GM19023 (cell line): Measurements from ENCODE around the gene OASL.

Source experiments
- ATAC-seq: cut with Tn5 transposase; IDR thresholded peaks from one replicate; pipeline ENCODE4 v1.9.1; 2021; ENCODE audit warnings: mild to moderate bottlenecking, moderate library complexity; ENCODE audit not compliant: unreplicated experiment

Gene OASL

DNA sequence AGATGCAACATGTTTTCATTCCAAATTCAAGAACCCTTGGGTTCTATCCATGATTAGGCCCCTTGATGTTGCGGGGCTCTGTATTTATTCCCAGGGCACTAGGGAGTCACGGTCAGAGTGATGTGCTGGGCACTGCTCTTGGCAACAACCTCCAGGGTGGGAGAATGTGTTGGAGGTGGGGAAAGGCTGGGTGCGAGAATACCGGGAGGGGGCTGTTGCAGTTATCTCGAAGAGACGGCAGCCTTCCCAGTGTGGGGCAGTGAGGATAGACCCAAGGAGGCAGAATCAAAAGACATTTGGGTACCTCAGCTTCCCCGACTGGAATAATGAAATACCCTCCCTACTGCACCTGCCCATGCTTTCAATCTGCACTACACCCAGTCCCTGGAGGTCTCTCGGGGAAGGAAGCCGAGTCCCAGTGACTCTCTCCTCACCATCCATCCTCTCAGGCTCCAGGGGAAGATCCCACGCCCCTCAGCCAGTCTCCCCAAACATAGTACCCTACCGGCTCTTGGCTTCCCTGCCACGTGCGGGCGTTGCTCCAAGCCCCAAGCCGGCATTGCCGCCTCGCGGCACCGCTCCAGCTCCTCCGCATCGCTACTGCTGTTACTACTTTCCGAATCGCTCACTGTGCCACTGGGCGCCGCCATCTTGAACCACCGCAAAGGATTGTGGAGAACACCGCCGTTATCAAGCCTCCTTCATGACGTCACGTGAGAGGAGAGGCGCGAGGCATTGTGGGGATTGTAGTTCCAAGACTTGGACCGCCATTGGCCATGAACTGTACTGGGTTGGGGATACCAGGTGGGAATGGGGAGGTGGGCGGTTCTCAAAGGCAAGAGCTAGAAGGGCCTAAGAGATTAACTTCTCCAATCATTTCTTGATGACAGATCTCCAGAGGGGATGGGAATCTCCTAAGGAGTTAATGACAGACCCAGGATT, 22.9 kb downstream of the OASL start, which contains the start of gene C12orf43:
TSS of gene C12orf43 (minus strand) at position 663 of the 942 bp plus-strand sequence. CDS start at position 650, 13 bp downstream.
- peak; percentile 98 for ATAC-seq

DNA sequence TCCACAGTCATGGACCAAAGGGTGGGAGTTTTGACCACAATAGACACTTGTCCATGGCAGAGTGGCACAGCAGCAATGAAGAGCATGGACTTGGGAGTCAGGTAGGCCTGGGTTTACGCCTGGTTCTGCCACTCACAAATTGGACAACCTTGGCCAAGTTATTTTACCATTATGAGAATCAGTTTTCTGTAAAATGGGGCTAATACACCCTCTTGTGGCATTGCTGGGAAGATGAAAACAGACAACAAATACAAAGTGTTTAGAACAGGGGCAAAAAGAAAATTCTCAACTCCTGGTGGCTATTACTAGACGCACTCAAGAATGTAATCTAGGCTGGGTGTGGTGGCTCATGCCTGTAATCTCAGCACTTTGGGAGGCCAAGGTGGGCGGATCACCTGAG, 25.3 kb downstream of the OASL start:
- ATAC-seq: no peak

DNA sequence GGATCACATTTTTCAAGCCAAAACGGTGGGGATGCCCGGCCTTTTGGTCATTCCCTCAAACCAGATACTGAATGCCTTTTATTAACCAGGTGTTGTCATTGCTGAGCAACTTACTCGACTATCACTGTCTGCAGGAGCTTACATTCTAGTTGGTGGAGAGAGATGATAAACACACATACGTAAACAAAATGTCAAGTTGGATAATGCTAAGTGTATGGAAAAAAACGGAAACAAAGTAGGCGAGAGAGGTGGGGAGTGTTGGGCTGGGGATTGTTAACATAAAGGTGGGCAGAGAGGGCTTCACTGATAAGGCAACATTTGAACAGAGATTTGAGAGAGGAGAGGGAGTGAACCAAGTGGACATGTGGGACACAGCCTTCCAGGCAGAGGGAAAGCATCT, 27.2 kb downstream of the OASL start:
- ATAC-seq: no peak

DNA sequence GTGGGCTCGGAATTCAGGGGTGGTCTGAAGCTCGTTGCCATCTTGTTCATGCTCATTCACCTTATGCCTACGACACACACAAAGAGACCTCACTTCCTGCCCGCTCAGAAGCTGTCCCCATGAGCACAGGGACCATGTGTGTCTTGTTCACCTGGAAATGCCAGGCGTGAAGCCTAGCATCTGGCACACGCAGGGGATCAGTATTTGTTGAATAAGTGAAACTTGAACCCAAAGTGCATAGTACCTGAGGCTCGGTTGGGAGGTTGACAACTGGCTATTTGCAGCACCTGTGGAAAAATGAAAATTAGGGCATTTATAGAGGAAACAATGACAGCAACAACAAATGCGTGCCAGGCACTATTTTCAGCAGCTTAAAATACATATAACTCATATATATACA, 28.2 kb downstream of the OASL start:
- ATAC-seq: no peak

DNA sequence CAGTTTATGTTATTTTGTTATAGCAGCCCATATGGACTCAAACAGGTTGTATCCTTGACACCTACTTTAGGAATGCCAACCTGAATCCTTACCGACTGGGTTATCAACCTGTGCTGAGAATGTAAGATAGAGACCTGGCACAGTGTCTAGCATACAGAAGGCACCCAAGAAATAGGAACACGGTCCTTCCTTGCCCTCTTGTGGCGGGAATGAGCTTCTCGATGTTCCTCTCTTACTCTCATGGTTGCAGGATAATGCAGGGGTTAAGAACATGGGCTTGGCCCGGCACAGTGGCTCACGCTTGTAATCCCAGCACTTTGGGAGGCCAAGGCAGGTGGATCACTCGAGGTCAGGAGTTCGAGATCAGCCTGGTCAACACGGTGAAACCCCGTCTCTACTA, 29.3 kb downstream of the OASL start:
- ATAC-seq: no peak

DNA sequence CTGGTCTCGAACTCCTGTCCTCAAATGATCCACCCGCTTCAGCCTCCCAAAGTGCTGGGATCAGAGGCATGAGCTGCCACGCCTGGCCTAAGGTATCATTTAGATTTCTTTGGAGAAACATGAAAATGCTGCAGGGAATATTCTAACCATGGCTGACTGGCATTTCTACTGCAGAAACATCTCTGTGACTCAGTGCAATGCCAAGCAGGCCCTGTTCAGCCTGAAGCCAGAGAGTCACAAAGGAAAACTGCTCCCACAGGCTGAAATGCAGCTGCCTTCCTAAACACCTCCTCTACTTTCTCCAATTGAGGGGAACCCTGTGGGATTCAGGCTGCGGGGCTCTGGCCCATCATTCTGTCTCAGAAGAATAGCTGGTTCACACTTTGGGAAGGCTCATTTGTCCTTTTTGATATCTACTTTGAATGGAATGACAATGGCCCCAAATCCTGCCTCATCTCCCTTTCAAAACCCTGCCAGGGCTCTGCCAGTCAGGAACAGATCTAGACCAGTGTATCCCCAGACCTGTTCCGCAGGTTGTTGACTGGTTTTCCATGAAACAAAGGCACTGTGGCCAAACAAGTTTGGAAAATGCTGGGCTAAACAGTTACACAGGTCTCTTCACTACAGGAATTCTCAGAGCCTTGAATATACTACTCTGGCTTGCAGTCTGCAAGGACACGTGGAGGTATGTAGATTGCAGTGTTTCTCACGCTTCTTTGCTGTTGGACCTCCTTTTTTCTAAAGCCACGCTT, 30.5 kb downstream of the OASL start:
- ATAC-seq: no peak

DNA sequence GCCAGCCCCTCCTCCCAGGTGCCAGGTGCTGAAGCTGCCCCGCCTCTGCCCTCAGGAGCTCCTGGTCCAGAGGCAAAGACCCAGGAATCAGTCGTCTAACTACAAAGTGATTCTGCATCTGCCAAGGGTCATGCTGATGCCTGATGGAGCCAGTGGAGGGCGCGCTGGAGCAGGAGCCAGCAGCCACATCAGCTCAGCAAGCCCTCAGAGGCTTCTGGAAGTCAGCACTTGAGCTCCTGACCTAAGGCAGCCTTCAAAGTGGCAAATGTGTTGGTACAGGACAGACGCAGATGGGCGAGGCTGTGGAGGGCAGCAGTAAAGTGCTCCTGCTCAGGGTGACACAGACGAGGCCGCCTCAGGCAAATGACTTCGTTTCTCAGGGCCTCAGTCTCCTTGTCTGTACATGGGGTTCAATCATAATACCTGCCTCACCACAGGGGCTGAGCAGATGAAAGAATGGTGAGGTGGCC, 33.7 kb downstream of the OASL start:
- ATAC-seq: no peak

DNA sequence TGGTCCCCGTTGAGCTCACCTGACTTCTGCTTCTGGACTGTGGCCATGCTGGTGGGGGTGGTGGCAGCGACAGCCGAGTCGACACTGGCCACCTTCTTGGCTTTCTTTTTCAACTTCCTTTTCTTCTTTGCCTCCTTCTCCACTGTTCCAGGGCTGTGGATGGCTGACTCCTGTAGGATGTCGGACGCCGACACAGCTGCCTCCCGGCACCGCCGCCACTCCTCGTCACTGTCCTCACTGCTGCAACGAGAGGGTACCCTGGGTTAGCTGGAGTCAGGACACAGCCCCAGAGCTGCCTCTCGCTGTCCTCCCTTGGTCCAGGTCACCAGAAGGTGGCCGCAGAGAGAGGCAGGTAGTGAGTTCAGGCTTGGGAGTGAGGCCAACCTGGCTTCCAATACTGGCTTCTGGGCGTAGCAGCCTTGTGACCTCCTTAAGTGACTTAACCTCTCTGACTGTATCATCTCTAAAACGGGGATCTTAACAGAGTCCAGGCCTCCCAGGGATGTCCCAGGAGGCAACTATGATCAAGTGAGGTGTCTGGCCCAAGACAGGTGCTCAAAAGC, 34.7 kb downstream of the OASL start:
- ATAC-seq: no peak

DNA sequence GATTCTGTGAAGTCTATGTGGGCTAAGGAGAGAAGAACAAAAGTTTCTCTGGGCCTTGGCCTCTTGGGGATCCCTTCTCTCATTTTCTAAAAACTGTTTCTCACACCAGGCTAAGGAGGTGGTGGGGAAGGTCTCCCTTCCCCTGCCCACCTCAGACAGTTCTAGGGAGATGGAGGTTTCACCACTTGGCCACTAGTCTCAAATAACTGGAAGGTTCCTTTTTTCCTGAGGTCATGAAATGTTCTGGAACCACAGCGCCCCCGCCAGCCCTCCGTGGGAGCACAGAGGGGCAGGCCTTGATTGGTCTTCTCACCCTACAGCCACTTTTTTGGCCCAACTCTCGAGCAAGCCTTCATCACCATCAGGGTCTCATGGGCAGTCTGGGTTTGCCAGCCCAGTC, 35.4 kb downstream of the OASL start:
- ATAC-seq: no peak

DNA sequence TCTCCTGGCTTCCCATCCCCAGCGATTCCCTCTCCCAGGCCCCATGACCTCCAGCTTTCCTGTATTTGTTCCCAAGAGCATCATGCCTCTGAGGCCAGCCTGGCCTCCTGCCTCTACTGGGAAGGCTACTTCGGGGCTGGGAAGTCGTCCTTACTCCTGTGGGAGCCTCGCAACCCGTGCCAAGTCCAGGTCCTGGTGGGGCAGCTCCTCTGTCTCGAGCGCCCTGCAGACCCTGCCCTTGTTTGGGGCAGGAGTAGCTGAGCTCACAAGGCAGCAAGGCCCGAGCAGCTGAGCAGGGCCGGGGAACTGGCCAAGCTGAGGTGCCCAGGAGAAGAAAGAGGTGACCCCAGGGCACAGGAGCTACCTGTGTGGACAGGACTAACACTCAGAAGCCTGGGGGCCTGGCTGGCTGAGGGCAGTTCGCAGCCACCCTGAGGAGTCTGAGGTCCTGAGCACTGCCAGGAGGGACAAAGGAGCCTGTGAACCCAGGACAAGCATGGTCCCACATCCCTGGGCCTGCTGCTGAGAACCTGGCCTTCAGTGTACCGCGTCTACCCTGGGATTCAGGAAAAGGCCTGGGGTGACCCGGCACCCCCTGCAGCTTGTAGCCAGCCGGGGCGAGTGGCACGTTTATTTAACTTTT, 37.1 kb downstream of the OASL start:
- ATAC-seq: no peak

DNA sequence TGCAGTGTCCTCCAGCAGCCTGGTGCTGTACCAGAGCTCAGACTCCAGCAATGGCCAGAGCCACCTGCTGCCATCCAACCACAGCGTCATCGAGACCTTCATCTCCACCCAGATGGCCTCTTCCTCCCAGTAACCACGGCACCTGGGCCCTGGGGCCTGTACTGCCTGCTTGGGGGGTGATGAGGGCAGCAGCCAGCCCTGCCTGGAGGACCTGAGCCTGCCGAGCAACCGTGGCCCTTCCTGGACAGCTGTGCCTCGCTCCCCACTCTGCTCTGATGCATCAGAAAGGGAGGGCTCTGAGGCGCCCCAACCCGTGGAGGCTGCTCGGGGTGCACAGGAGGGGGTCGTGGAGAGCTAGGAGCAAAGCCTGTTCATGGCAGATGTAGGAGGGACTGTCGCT, 38.0 kb downstream of the OASL start:
- no peak for ATAC-seq

DNA sequence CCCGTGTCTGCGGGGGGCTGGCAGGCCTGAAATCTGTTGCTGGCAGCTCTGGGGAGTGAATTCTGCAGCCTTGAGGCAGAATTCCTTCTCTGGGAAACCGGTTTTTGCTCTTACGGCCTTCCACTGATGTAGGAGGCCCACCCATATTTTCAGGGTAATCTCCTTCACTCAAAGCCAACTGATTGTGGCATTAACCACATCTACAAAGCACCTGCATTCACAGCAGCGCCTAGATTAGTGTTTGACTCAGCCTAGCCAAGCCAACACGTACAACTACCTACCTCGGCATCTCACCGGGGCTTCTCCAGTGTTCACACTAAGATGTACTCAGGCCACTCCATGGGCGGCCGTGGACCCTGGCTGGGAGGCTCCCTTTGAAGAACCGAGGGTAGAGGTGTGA, 38.5 kb downstream of the OASL start:
- ATAC-seq: no peak

DNA sequence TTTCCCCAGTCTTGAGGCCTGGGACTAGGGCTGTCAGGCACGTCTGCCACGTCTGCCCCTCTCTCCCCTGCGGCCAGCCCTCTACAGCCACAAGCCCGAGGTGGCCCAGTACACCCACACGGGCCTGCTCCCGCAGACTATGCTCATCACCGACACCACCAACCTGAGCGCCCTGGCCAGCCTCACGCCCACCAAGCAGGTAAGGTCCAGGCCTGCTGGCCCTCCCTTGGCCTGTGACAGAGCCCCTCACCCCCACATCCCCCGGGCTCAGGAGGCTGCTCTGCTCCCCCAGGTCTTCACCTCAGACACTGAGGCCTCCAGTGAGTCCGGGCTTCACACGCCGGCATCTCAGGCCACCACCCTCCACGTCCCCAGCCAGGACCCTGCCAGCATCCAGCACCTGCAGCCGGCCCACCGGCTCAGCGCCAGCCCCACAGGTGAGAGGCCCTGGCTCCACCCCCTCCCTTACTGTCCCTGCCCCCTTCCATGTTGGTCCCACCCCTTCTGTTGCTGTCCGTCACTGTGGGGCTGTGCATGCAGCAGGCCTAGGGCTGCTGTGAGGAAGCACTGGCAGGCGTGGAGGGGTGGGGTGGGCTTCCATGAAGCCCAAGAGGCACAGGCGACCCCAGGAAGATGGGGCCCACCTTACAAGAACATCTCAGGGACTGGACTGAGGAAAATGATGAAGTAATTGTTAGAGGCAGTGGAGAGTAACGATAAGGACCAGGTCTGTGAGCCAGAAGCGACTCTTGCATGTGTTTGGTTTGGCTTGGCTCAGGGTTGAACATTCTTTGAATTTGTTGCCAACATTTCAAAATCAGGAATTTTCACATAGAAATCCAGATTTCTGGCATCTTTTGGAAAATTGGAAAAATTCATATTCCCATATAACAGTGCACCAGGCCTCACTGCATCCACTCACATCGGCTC, 39.6 kb downstream of the OASL start:
- ATAC-seq: no peak

DNA sequence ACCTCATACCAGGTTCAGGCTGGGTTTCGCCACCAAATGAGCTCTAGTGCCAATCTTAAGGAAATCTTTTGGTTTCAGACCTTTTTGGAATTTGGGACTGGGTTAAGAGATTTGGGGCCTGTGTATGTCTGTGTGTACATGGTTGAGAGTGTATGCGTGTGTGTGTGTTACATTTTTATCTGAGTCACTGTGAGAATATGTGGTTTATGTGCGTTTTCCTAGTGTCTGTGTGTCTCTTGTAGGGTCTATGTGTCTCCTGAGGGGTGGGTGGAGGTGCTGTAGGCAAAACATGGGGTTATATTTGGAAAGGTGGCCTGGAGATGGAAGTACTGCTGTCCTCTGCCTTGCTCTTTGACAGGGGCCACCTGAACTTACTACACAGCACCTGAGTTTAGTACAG, 40.6 kb downstream of the OASL start:
- ATAC-seq: no peak

DNA sequence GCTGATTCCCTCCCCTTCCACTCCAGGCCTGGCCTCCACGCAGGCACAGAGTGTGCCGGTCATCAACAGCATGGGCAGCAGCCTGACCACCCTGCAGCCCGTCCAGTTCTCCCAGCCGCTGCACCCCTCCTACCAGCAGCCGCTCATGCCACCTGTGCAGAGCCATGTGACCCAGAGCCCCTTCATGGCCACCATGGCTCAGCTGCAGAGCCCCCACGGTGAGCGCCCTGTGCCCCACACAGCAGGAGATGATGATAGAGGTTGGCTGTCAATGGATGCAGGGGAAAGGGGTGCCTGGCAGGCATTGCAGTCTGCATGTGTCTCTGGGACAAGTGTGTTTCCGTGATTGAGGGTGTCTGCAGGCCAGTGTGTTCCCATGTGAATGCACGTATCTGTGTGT, 41.6 kb downstream of the OASL start:
- no peak for ATAC-seq

DNA sequence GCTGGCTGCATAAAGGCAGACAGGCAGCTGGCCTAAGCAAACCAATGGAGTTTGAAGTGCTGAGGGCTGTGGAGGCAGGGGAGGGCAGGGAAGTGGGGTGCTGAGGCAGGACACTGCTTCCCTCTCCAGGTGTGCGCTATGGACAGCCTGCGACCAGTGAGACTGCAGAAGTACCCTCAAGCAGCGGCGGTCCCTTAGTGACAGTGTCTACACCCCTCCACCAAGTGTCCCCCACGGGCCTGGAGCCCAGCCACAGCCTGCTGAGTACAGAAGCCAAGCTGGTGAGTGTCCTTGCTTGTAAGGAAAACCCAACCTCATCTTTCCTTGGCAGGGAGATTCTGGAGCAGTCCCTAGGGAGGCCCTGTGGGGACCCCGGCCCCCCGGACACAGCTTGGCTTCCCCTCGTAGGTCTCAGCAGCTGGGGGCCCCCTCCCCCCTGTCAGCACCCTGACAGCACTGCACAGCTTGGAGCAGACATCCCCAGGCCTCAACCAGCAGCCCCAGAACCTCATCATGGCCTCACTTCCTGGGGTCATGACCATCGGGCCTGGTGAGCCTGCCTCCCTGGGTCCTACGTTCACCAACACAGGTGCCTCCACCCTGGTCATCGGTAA, 42.8 kb downstream of the OASL start:
- ATAC-seq: no peak

DNA sequence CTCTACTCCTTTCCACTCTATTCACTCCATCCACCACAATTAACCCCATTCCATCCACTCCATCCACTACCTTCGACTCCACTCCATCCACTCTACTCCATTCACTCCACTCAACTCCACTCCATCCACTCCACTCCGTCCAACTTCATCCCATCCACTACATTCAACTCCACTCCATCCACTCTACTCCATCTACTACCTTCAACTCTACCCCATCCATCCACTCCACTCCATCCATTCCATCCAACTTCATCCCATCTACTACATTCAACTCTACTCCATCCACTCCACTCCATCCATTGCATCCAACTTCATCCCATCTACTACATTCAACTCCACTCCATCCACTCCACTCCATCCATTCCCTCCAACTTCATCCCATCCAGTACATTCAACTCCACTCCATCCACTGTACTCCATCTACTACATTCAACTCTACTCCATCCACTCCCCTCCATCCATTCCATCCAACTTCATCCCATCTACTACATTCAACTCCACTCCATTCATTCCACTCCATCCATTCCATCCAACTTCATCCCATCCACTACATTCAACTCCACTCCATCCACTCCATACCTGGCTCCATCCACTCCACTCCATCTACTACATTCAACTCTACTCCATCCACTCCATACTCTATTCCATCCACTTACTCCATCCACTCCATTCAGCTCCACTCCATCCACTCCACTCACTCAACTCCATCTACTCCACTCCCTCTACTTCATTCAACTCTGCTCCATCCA, 44.3 kb downstream of the OASL start:
- no peak for ATAC-seq

DNA sequence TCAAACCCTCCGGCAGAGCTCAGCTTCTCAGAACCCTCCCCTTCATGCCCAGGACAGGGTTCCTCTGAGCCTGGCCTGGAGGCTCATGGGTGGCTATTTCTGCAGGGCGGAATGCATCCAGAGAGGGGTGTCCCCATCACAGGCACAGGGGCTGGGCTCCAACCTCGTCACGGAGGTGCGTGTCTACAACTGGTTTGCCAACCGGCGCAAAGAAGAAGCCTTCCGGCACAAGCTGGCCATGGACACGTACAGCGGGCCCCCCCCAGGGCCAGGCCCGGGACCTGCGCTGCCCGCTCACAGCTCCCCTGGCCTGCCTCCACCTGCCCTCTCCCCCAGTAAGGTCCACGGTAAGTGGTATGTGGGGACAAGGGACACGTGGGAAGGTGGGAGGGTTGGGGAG, 45.0 kb downstream of the OASL start:
- no peak for ATAC-seq

DNA sequence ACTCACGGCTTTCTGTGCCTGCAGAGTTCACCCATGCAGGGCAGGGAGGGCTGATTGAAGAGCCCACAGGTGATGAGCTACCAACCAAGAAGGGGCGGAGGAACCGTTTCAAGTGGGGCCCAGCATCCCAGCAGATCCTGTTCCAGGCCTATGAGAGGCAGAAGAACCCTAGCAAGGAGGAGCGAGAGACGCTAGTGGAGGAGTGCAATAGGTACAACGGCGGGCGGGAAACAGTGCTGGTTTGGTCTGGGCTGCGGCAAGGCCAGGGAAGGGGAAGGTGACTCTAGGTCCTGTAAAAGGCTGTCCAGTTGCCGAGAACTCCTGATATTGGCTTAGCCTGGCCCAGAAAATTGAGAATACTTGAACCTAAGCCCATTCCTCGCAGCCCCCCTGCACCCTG, 45.5 kb downstream of the OASL start:
- ATAC-seq: no peak
